ENCODE data around the gene FAM187B. TPM values are rescaled to one million over a fixed set of nuclear protein-coding genes. Genes with fewer than 3 reads are reported as not detected.
A peak's percentile ranks its signal among the peaks of the same experiment; 100 is the strongest.

Gene FAM187B
- total and polyA plus RNA-seq, 2 of the 4 experiments (the other 2 are of a cell fraction) = not detected

- Histone ChIP-seq H2BK5ac (ENCODE audit: low read depth, low read length, poor library complexity, severe bottlenecking) (no peak overlapping the region), H3K36me3 (ENCODE audit: control insufficient read depth, insufficient read depth, low read length) (no peaks in the 10 kb centered on the region), H3K4me1 (ENCODE audit: control insufficient read depth, insufficient read depth, low read length) (no peaks in the 10 kb centered on the region), H4K8ac (ENCODE audit: low read depth in 2 of 2, low read length in 2 of 2) (no peak overlapping the region), H3K14ac (replicated peaks; ENCODE audit: low read depth, low read length) (no peak overlapping the region; the same call in 1 of the 2 replicates), H4K5ac (ENCODE audit: low read depth, low read length) (no peak overlapping the region), H3K79me1 (ENCODE audit: low read depth in 1 of 2, low read length in 2 of 2) (no peaks in the 10 kb centered on the region), H3K23ac (ENCODE audit: low read depth, low read length) (no peak overlapping the region), H2AK9ac (replicated peaks; ENCODE audit: low read depth, low read length, poor library complexity) (no peak overlapping the region), H2BK20ac (ENCODE audit: low read depth, low read length) (no peak overlapping the region), H4K20me1 (ENCODE audit: insufficient read depth, low read length) (no peaks in the 10 kb centered on the region), H3K4me3 (ENCODE audit: insufficient read depth, low read depth, low read length) (no peak overlapping the region), H4K91ac (ENCODE audit: insufficient read depth, low read depth, low read length) (no peak overlapping the region), H3K9me1 (ENCODE audit: insufficient read depth, low read length) (no peaks in the 10 kb centered on the region), H2AFZ (replicated peaks; ENCODE audit: low read length, poor library complexity) (peak overlapping the region; percentile 63), H3K9ac (ENCODE audit: low read depth, low read length) (no peak overlapping the region), H3K4ac (ENCODE audit: low read depth, low read length) (no peak overlapping the region), H3K4me2 (ENCODE audit: low read depth, low read length) (no peak overlapping the region), H3K18ac (ENCODE audit: low read depth, low read length) (no peak overlapping the region), H2BK120ac (ENCODE audit: low read depth, low read length) (no peak overlapping the region), H2AK5ac (ENCODE audit: low read depth, low read length) (no peak overlapping the region), H2BK15ac (ENCODE audit: low read depth, low read length) (no peak overlapping the region), H3K9me3 (ENCODE audit: control insufficient read depth, insufficient read depth, low read length) (peaks cover 3% of the 10 kb centered on the region; the same call in 1 of the 2 replicates), H3K27me3 (ENCODE audit: control insufficient read depth, insufficient read depth, low read length) (no peaks in the 10 kb centered on the region; the same call in 1 of the 2 replicates), H3K27ac (ENCODE audit: insufficient read depth, low read length) (no peak overlapping the region), H3K56ac (ENCODE audit: extremely low read depth, insufficient read depth, low read length) (no peak overlapping the region)
- POLR2A ChIA-PET (ENCODE audit: unreplicated experiment) = no interaction called here
- 72% methylated on average over 4 of the region's 21 CpGs; no CpG with 5 or more reads in 1 of the 2 experiments for WGBS, 2 experiments (ENCODE audit: extremely low coverage in 2 of 2, insufficient read length in 1 of 2)
- in situ Hi-C loops (cut with MboI; ENCODE audit: low sequenced_read_pairs) (no loop called here), dilution Hi-C loops (cut with HindIII; ENCODE audit: low sequenced_read_pairs, unreplicated experiment) (no loop called here), intact Hi-C loops (cut with micrococcal nuclease) (no loop called here)
- CTCF ChIA-PET = no interaction called here
- TF ChIP-seq CHD1 (IDR thresholded peaks at IDR 0.05; ENCODE audit: low read depth, low read length) (no peak), CEBPB (IDR thresholded peaks at IDR 0.05; ENCODE audit: low read depth, low read length) (no peak), SMC3 (IDR thresholded peaks at IDR 0.05; ENCODE audit: low read depth, low read length) (no peak), CTCF (conservative IDR thresholded peaks at IDR 0.05; ENCODE audit: low read depth, low read length) (no peak), RCOR1 (IDR thresholded peaks at IDR 0.05; ENCODE audit: insufficient replicate concordance, low read length) (no peak)
- TF ChIP-seq, protein P1, sequence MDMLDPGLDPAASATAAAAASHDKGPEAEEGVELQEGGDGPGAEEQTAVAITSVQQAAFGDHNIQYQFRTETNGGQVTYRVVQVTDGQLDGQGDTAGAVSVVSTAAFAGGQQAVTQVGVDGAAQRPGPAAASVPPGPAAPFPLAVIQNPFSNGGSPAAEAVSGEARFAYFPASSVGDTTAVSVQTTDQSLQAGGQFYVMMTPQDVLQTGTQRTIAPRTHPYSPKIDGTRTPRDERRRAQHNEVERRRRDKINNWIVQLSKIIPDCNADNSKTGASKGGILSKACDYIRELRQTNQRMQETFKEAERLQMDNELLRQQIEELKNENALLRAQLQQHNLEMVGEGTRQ (IDR thresholded peaks at IDR 0.05; ENCODE audit: low read depth, low read length) = peak; percentile 34; the same call in 1 of the 2 replicates
- DNase-seq (peak; percentile 64), ATAC-seq (ENCODE audit: low read depth) (no peak)
- BruUV-seq (replicated peaks) = no TSS peak
Observed at GRCh38 chr19:35213663-35214632, 14.6 kb downstream of the FAM187B start.
